Camera-type eye (tissue), 1 donor: ENCODE data around the gene VRTN. TPM values are rescaled to one million over a fixed set of nuclear protein-coding genes. Genes with fewer than 3 reads are reported as not detected.

Experiments
- total RNA-seq: library from RNA; depleted of rRNA; stranded (reverse); fragments of >200 nt; gene quantifications from one replicate; pipeline ENCODE4 v1.2.3, GENCODE V29; 2014

Gene VRTN, protein sequence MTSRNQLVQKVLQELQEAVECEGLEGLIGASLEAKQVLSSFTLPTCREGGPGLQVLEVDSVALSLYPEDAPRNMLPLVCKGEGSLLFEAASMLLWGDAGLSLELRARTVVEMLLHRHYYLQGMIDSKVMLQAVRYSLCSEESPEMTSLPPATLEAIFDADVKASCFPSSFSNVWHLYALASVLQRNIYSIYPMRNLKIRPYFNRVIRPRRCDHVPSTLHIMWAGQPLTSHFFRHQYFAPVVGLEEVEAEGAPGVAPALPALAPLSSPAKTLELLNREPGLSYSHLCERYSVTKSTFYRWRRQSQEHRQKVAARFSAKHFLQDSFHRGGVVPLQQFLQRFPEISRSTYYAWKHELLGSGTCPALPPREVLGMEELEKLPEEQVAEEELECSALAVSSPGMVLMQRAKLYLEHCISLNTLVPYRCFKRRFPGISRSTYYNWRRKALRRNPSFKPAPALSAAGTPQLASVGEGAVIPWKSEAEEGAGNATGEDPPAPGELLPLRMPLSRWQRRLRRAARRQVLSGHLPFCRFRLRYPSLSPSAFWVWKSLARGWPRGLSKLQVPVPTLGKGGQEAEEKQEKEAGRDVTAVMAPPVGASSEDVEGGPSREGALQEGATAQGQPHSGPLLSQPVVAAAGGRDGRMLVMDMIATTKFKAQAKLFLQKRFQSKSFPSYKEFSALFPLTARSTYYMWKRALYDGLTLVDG
- not detected for total RNA-seq

DNA sequence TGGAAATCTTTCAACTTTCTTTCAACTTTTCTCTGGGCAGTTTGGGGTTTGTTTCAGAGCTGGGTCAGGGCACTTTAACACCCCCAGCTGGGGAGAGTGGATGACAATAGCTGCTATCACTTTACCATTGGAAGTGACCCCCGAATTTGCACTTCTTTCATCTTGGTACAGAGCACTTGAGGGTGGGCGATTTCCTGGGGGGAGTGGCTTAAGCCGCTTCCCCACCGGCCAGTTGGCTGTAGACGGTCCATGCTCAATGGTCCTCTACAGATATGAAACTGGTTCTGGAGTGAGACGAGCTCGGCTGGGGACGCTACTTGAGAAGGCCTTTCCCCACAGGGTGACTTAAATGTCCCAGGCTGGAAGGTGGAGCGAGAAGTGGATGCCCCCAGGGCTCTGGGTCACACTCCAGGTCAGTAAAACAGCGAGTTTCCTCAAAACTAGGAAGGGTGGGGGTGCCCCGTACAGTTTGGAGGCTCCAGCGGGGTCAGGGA is at the start of gene VRTN:
Gene VRTN, plus strand, starts transcription at position 231 of the 494 bp plus-strand sequence. CDS start 8,313 bp downstream, outside the sequence.

GRCh38 chr14:74302634-74303569 is 45.4 kb upstream of the VRTN start, which contains the start of gene ABCD4:
ABCD4 (minus strand) TSS chr14:74302934; CDS start chr14:74302912, 22 bp downstream.

Other genes starting within 250 kb of the VRTN start
- 93.1 TPM for gene VSX2, start 109.0 kb upstream of the VRTN start, total RNA-seq
- gene ABCD4, start 45.5 kb upstream of the VRTN start, total RNA-seq = 78.2 TPM
- 0.60 TPM for gene SYNDIG1L, start 77.7 kb downstream of the VRTN start, total RNA-seq
- gene NPC2, start 144.8 kb downstream of the VRTN start, total RNA-seq = 166 TPM
- 18.0 TPM for gene ISCA2, start 145.3 kb downstream of the VRTN start, total RNA-seq